SK-N-SH (cell line): ENCODE results near the gene GDNF. TPM values are rescaled to one million over a fixed set of nuclear protein-coding genes. Genes with fewer than 3 reads are reported as not detected.

Source experiments
- CTCF ChIA-PET: fragments of 300-600, 350-600 bp; formaldehyde crosslinking; extraction: SDS; loops from one replicate; lab custom pipeline; 2021; lab: Yijun Ruan, JAX
- POLR2A ChIA-PET: fragments of 350-600 bp; sonication (Branson Sonifier 250); formaldehyde crosslinking; extraction: SDS; loops from one replicate; lab custom pipeline; 2020; ENCODE audit warnings: antibody characterized with exemption, inconsistent platforms; lab: Yijun Ruan, JAX
- DNase-seq: peaks from one replicate; pipeline ENCODE4 v3.0.0; 2012
- H2AFZ ChIP-seq: fragments of 200-600 bp; sonication (generic); 2 replicates; pipeline ENCODE4 v1.8.1; 2016; ENCODE audit warnings: antibody characterized with exemption, mild to moderate bottlenecking, low read depth
- H3F3A ChIP-seq: fragments of 200-600 bp; sonication (generic); replicated peaks from 2 replicates; pipeline ENCODE3; 2016; ENCODE audit warnings: antibody characterized with exemption, mild to moderate bottlenecking; ENCODE audit not compliant: insufficient read depth
- H3K27ac ChIP-seq, 2 experiments: fragments of 200-500 bp in 1 of 2; fragments of 200-600 bp in 1 of 2; sonication (Bioruptor generic) in 1 of 2; sonication (generic), shearing (Covaris generic) in 1 of 2; 2 replicates each; pipeline versions ENCODE4 v1.5.1 to v1.6.1; 2014 to 2016; ENCODE audit warnings: low read depth in 2 of 2, inconsistent platforms in 1 of 2, low read length in 1 of 2, mild to moderate bottlenecking in 1 of 2, mixed read lengths in 1 of 2
- H3K27me3 ChIP-seq: fragments of 200-600 bp; sonication (generic), shearing (Covaris generic); 2 replicates; pipeline ENCODE4 v1.6.1; 2016; ENCODE audit warnings: mixed run types; ENCODE audit not compliant: insufficient read depth
- H3K36me3 ChIP-seq, 2 experiments: fragments of 200-500 bp in 1 of 2; fragments of 200-600 bp in 1 of 2; sonication (Bioruptor generic) in 1 of 2; sonication (generic) in 1 of 2; replicated peaks in 1 of 2; 2 replicates each; pipeline versions ENCODE3 to v1.5.1; 2014 to 2016; ENCODE audit warnings: low read length in 1 of 2, mild to moderate bottlenecking in 1 of 2; ENCODE audit not compliant: insufficient read depth in 2 of 2, control insufficient read depth in 1 of 2
- H3K4me1 ChIP-seq, 2 experiments: fragments of 200-500 bp in 1 of 2; fragments of 200-600 bp in 1 of 2; sonication (Bioruptor generic) in 1 of 2; sonication (generic), shearing (Covaris generic) in 1 of 2; 2 replicates each; pipeline versions ENCODE4 v1.5.1 to v1.6.1; 2014 to 2016; ENCODE audit warnings: low read depth in 1 of 2, low read length in 1 of 2, mixed run types in 1 of 2; ENCODE audit not compliant: insufficient read depth in 2 of 2, control insufficient read depth in 1 of 2
- H3K4me2 ChIP-seq: fragments of 200-600 bp; sonication (generic), shearing (Covaris generic); 2 replicates; pipeline ENCODE4 v1.6.1; 2017; ENCODE audit warnings: mixed run types
- H3K4me3 ChIP-seq, 2 experiments: fragments of 200-500 bp in 1 of 2; fragments of 200-600 bp in 1 of 2; sonication (Bioruptor generic) in 1 of 2; sonication (generic), shearing (Covaris generic) in 1 of 2; 2 replicates each; pipeline versions ENCODE4 v1.5.1 to v1.8.1; 2014 to 2016; ENCODE audit warnings: low read depth in 2 of 2, inconsistent platforms in 1 of 2, low read length in 1 of 2, mild to moderate bottlenecking in 1 of 2, mixed read lengths in 1 of 2, moderate library complexity in 1 of 2
- H3K79me2 ChIP-seq: fragments of 200-600 bp; sonication (generic); 2 replicates; pipeline ENCODE4 v1.8.1; 2017; ENCODE audit warnings: mild to moderate bottlenecking; ENCODE audit not compliant: insufficient read depth
- H3K9ac ChIP-seq: fragments of 200-600 bp; sonication (generic); 2 replicates; pipeline ENCODE4 v1.6.1; 2017; ENCODE audit warnings: mixed run types
- H3K9me2 ChIP-seq: fragments of 200-600 bp; sonication (generic); 2 replicates; pipeline ENCODE4 v1.6.1; 2017; ENCODE audit warnings: mixed run types
- H3K9me3 ChIP-seq: fragments of 200-600 bp; sonication (generic); 2 replicates; pipeline ENCODE4 v1.6.1; 2017; ENCODE audit warnings: mixed run types, mild to moderate bottlenecking, moderate library complexity
- H4K20me1 ChIP-seq: fragments of 200-600 bp; sonication (generic); 2 replicates; pipeline ENCODE4 v1.6.1; 2017; ENCODE audit warnings: mild to moderate bottlenecking, mixed run types; ENCODE audit not compliant: insufficient read depth
- CTCF ChIP-seq: fragments of 200-600 bp; sonication (generic); IDR thresholded peaks from 2 replicates; pipeline ENCODE4 v1.6.1; 2017; ENCODE audit warnings: antibody characterized with exemption, mild to moderate bottlenecking, moderate library complexity
- FOSL2 ChIP-seq: IDR thresholded peaks from 2 replicates; pipeline ENCODE4 v1.4.0; 2012; ENCODE audit warnings: low read depth, mild to moderate bottlenecking, moderate library complexity, borderline replicate concordance
- FOXM1 ChIP-seq: IDR thresholded peaks from 2 replicates; pipeline ENCODE4 v1.4.0; 2012; ENCODE audit warnings: low read depth, mild to moderate bottlenecking
- GATA2 ChIP-seq: sonication (generic); formaldehyde crosslinking; IDR thresholded peaks from 2 replicates; pipeline ENCODE4 v1.5.0; 2020; ENCODE audit warnings: mild to moderate bottlenecking, missing genetic modification reagents
- PBX3 ChIP-seq: IDR thresholded peaks from 2 replicates; pipeline ENCODE4; 2012
- POLR2AphosphoS5 ChIP-seq: IDR thresholded peaks from 2 replicates; pipeline ENCODE4 v1.6.1; 2012; ENCODE audit warnings: low read depth, low read length
- RCOR1 ChIP-seq: fragments of 150-350 bp; IDR thresholded peaks from 2 replicates; pipeline ENCODE4 v1.6.1; 2017; ENCODE audit warnings: antibody characterized with exemption, low read length
- SIN3A ChIP-seq: IDR thresholded peaks from 2 replicates; pipeline ENCODE4 v1.6.1; 2012; ENCODE audit warnings: low read depth, mild to moderate bottlenecking, low read length, moderate library complexity, borderline replicate concordance
- SMC3 ChIP-seq: IDR thresholded peaks from 2 replicates; pipeline ENCODE4 v1.6.1; 2012; ENCODE audit warnings: low read depth, low read length, improper control_type of control experiment
- YY1 ChIP-seq: IDR thresholded peaks from 2 replicates; pipeline ENCODE4 v1.4.0; 2012; ENCODE audit warnings: low read depth, mild to moderate bottlenecking
- WGBS: methylation state at CpG from one replicate; pipeline ENCODE4 v1.1.6; 2017; ENCODE audit warnings: low lambda C conversion rate; 5-methylcytosine and 5-hydroxymethylcytosine counted together
- polyA plus RNA-seq, 3 experiments: library from polyadenylated mRNA; depleted of rRNA; stranded (reverse); fragments of >200 nt; gene quantifications; 2 replicates each; pipeline ENCODE4 v1.2.3, GENCODE V29; 2012
- TF ChIP-seq, protein P1 (sequence below): IDR thresholded peaks from 2 replicates; pipeline ENCODE4 v1.4.0; 2012; ENCODE audit warnings: low read depth

The GDNF gene
- polyA plus RNA-seq, 1 of the 3 experiments (the other 2 are of a cell fraction), result 9.0 TPM

DNA sequence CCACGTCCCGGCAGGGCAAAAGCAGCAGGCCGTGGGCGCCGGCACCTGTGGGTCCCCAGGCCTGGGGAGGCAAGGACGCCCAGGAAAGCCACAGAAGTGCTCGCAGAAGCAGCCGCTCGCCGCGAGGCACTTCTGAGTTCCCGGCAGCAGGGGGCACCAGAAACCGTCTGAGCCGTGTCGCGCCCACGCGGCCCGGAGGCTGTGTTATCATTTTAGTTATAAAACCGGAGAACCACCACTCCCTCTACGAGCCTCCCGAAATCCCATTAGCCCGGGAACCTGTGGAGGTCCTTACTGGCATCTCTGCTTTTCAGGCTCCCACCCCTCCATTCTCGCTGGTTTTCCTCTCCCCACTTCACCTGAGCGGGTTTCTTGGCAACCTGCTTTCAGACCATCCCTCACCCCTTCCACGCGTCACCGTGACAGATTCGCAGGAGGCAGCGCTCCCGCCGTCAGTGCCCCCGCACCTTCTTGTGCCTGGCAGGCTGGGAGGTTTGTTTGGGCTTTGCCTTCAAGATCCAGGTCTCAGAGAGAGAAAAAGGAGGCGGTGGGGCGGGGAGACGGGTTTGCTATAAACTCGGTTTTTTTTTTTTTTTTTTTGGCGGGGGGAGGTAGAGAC is 2.3 kb downstream of the GDNF start (continued):
- peak; percentile 79 for TF ChIP-seq CTCF
- no peak for TF ChIP-seq FOSL2
- TF ChIP-seq, protein P1, sequence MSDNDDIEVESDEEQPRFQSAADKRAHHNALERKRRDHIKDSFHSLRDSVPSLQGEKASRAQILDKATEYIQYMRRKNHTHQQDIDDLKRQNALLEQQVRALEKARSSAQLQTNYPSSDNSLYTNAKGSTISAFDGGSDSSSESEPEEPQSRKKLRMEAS, result peak; percentile 93
- no peak for TF ChIP-seq FOXM1
- no peak for TF ChIP-seq GATA2 (CRISPR knock-in tag)
- peak; percentile 78 for TF ChIP-seq SMC3
- TF ChIP-seq, all 33 proteins: peak for 4

DNA sequence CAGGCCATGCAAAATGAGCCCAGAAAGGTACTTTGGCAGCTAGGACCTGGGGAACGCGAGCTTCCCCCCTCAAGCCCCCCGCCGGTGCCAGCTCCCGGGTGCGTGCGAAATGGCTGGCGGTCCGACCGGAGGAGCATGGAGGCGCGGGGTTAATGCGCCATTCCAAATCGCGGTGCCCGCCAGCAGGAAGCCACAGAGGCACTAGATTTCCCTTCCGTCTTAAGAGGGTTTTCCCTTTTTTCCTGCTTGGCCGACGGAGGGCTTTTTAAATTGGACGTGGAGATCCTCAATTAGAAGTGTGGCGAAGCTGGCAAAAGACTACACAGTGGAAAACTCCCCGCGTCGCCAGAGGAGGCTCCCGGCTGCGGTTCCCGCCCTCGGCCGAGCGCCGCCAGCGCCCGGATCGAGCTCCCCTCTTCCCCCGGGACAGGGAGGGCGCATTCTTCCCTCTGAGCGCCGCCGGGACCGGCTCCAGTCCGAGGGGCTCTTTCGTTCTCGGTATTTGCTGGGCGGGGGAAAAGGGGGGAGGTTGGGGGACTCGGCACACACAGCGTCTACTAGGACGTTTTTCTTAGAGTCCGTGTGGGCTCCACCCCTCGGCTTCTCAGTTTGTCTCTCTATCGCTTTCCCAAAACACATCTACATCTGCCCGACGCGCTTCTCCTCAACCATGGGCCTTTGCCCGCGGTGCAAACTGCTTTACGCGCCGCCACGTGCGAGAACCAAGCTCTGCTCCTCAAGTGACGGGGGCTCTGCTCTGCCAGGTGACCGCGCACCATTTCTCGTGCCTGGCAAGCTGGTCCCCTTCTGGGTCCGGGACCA is 3.0 kb downstream of the GDNF start:
- H3K9ac ChIP-seq, result peak overlapping the region; percentile 95
- no peaks in the 10 kb centered on the region for H3K9me3 ChIP-seq
- POLR2A ChIA-PET, result no interaction called here
- no peaks in the 10 kb centered on the region for H3K9me2 ChIP-seq
- peak overlapping the region; percentile 54 to 86 for H3K4me3 ChIP-seq
- peak overlapping the region; percentile 56 for H2AFZ ChIP-seq
- peaks cover 2 to 38% of the 10 kb centered on the region in 2 experiments; a peak in 3 of 4 replicates for H3K4me1 ChIP-seq
- peak; percentile 39; the same call in 1 of the 2 replicates for TF ChIP-seq YY1
- TF ChIP-seq GATA2 (CRISPR knock-in tag), result no peak
- TF ChIP-seq SIN3A, result 0 out of 2 replicates have a peak, but pooled peaks have one; percentile 19
- H3K27me3 ChIP-seq, result no peaks in the 10 kb centered on the region
- DNase-seq, result peak; percentile 45
- peaks cover 0 to 4% of the 10 kb centered on the region in 2 experiments for H3K36me3 ChIP-seq
- peaks cover 99% of the 10 kb centered on the region for H3K79me2 ChIP-seq
- peaks cover 32% of the 10 kb centered on the region for H3F3A ChIP-seq
- no peaks in the 10 kb centered on the region; the same call in 1 of the 2 replicates for H4K20me1 ChIP-seq
- WGBS, result 12% methylated on average over 35 of the region's 65 CpGs
- CTCF ChIA-PET, result interaction anchor here (0.8 to 1.5 kb wide), 10 partner anchors 9 to 424 kb away, joined by 3 to 7 read pairs (median 4); no protein-coding TSS in a partner anchor
- peak overlapping the region in 1 of 2 experiments; percentile 87; a peak in 2 of 4 replicates for H3K27ac ChIP-seq
- peak overlapping the region; percentile 98 for H3K4me2 ChIP-seq

- peak; percentile 32 for DNase-seq
- H3K27me3 ChIP-seq, result no peaks in the 10 kb centered on the region
- H3K4me3 ChIP-seq, result peak overlapping the region; percentile 54 to 86
- peak overlapping the region in 1 of 2 experiments; percentile 87; a peak in 2 of 4 replicates for H3K27ac ChIP-seq
- H3K4me1 ChIP-seq, result peaks cover 2 to 38% of the 10 kb centered on the region in 2 experiments; a peak in 3 of 4 replicates
- peaks cover 0 to 6% of the 10 kb centered on the region in 2 experiments for H3K36me3 ChIP-seq
- H3F3A ChIP-seq, result peaks cover 28% of the 10 kb centered on the region
- H3K9ac ChIP-seq, result peak overlapping the region; percentile 95
- ChIA-PET POLR2A (no interaction called here), CTCF (interaction anchor here (0.8 to 1.5 kb wide), 10 partner anchors 9 to 423 kb away, joined by 3 to 7 read pairs (median 4); no protein-coding TSS in a partner anchor)
- no peaks in the 10 kb centered on the region for H3K9me3 ChIP-seq
- WGBS, result 34% methylated on average over 14 of the region's 16 CpGs
- peak overlapping the region; percentile 98 for H3K4me2 ChIP-seq
- peaks cover 99% of the 10 kb centered on the region for H3K79me2 ChIP-seq
- H2AFZ ChIP-seq, result peak overlapping the region; percentile 56
- H3K9me2 ChIP-seq, result no peaks in the 10 kb centered on the region
- no peaks in the 10 kb centered on the region; the same call in 1 of the 2 replicates for H4K20me1 ChIP-seq
- TF ChIP-seq PBX3 (no peak), RCOR1 (no peak), POLR2AphosphoS5 (no peak)
Measured at GRCh38 chr5:37836235-37836591, 3.6 kb downstream of the GDNF start.
